RPMI8226 (cell line): Measurements from ENCODE around the gene B4GALNT1.
"Not testable (repeated sequence)": the region's sequence is repeated elsewhere in the genome, so short reads cannot be mapped to it uniquely, and the experiment has no call there.

Source experiments
- DNase-seq: peaks from one replicate; pipeline ENCODE4 v3.0.0-alpha.2; 2015

Gene B4GALNT1

GRCh38 chr12:57606821-57607220 lies 26.2 kb downstream of the B4GALNT1 start:
- DNase-seq: no peak

DNA sequence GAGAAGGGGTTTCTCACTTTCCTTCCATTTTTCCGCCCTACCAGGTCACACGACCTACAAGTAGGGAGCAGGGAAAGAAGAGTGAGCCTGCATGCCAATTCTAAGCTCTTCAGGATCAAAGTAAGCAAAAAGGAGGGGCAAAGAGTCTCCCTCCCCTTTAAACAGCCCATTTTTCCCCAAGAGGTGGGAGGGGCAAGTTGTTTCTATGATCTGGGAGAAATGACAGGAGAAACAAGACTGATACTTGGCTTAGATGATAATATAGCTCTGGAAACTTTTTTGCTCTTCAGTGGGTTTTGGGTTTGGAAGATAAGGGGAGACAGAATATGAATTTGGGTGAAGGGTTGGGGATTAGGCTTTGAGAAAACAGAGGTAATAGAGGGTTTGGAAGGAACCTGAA lies 26.6 kb downstream of the B4GALNT1 start:
- no peak for DNase-seq

DNA sequence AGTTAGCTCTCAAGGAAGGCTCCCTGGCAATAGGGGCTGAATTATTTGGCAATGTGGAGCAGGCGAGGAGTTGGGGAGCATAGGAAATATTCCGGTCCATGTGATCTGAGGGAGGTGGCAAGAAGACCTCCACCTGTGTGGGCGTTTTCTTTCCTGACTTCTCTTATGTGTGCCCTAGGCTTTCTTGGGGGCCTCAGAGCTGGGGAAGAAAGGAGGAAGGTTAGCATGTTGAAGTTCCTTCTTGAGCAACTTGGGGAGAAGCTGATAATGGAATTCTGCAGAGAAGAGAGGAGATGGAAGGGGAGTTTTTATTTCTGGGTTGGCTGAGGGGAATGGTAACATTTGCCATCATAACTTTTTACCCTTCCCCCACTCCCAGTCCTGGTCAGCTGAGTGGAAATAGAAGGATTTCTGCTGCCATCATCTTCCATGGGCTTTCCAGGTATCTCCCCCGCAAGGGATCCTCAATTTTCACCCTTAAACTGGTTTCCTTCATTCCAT lies 27.1 kb downstream of the B4GALNT1 start:
- no peak for DNase-seq

DNA sequence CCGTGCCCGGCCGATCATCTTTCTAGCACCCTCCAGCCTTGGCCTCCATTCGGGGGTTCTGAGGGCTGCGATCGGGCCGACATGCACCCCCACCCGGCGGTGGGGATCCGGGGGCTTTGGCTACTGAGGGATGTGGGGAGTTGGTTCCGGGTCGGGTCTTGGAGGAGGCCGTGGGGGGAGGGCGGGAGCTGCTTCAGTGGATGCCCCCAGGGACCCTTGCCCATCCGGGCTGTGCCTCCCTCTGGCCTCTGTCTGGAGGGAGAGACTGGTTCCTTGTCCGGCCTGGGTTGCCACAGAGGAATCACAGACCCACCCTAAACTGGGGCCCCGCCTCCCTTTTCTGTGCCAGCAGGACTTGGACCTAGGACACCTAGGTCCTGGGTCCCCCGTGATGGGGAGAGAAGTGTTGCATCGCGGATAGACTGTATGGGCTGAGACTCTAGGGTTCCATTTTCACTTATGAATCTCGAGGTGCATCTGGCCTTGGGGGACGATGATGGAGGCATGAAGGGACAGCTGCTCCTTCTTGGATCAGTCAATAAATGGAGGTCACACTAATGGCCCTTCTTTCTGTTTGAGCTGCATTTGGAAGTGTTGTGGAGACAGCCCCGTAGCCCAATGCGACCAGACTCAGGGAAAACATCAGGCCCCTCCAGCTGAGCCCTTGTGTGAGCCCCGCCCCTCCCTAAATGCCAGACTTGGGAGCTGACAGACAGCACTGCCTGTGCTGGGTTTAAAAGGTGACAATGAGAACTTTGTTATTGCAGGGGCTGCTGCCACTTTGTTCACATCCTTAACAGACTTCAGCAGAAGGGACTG lies 27.8 kb downstream of the B4GALNT1 start:
- no peak for DNase-seq

GRCh38 chr12:57604454-57604991 lies 28.5 kb downstream of the B4GALNT1 start, which contains the start of gene DTX3:
Gene DTX3 (plus strand): TSS chr12:57604824. CDS start chr12:57606518, 1,694 bp downstream.
- no peak for DNase-seq

- no peak for DNase-seq
Measured at GRCh38 chr12:57603815-57604453, 29.1 kb downstream of the B4GALNT1 start.

GRCh38 chr12:57603324-57603723 lies 29.7 kb downstream of the B4GALNT1 start:
- no peak for DNase-seq

DNA sequence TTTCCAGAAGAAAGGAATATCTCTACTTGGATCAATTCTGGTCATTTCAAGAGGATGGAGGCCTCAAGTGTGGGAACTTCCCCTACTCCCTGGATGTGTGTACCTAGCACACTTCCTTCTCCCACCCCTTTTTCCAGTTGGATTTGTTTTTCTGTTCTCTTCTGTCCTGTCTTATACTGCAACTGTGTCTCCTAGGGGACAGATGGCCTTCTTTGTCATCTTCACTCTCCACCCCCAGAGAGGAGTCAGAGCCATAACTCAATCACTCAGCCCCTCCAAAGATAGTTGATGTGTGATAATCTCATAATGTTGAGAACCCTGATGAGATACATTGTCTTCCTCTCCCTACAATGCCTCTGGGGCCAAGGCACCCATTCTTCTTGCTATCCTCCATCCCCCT lies 30.5 kb downstream of the B4GALNT1 start:
- DNase-seq: no peak

DNA sequence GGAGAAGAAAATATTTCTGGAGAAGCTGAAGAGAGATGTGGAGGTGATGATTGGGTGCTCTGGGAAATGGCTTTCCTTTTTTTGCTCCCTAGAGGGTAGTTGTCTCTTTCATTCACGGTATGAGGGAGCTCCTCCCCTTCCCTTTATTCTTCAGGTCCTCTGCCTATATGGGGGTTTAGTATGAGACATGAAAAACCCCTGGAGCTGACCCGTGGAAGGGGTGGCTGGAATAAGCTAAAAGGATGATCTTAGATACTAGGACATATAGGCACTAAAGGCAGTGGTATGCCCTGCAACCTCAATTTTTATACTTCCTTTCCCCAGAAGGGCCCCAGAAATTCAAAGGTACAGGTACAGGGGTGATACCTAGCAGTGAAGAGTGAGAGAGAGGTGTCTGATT lies 32.6 kb downstream of the B4GALNT1 start:
- DNase-seq: no peak

GRCh38 chr12:57593187-57593586 lies 39.8 kb downstream of the B4GALNT1 start:
- DNase-seq: no peak

DNA sequence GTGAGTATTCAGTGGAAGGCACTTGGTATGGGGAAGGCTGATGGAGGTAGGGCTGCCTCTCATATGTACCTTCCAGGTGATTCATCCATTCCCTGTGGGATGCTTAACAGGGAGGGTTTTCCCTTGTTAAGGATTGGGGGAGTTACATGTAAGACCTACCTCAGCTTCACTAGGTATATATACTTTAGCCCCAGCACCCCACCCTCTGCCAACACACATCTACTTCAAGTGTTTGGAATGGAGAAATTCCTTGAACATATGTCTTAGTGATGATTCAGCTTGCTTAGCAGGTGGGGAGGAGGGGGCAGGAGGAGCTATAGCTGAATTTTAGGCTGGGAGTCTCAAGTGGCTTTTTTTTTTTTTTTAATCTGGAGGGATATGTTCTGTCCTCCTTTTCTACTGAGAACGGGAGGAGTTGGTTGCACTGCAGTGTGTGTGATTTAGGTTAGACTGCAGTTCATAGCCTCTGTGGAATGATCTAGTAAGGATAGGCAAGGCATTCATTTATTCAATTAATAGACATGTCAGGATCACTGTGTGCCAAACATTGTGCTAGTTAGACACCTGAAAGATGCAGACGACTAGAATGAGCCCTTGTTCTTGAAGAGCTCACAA lies 40.3 kb downstream of the B4GALNT1 start:
- no peak for DNase-seq

GRCh38 chr12:57591782-57592325 lies 41.1 kb downstream of the B4GALNT1 start:
- no peak for DNase-seq

- DNase-seq: peak; percentile 95
Measured at GRCh38 chr12:57590864-57591781, 41.9 kb downstream of the B4GALNT1 start, which contains the start of gene PIP4K2C. Gene PIP4K2C (plus strand): TSS chr12:57591192. CDS start chr12:57591290, 98 bp downstream.

GRCh38 chr12:57590479-57590863 lies 42.5 kb downstream of the B4GALNT1 start:
- DNase-seq: no peak

DNA sequence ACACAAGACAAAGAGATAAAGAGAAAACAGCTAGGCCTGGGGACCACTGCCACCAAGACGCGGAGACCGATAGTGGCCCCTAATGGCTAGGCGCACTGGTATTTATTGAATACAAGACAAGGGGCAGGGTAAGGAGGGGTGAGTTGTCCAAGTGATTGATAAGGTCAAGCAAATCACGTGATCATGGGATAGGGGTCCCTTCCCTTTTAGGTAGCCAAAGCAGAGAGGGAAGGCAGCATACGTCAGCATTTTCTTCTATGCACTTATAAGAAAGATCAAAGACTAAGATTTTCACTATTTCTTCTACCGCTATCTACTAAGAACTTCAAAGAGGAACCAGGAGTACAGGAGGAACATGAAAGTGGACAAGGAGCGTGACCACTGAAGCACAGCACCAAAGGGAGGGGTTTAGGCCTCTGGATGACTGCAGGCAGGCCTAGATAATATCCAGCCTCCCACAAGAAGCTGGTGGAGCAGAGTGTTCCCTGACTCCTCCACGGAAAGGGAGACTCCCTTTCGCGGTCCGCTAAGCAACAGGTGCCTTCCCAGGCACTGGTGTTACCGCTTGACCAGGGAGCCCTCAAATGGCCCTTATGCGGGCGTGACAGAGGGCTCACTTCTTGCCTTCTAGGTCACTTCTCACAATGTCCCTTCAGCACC lies 43.9 kb downstream of the B4GALNT1 start:
- DNase-seq: not testable (repeated sequence)

DNA sequence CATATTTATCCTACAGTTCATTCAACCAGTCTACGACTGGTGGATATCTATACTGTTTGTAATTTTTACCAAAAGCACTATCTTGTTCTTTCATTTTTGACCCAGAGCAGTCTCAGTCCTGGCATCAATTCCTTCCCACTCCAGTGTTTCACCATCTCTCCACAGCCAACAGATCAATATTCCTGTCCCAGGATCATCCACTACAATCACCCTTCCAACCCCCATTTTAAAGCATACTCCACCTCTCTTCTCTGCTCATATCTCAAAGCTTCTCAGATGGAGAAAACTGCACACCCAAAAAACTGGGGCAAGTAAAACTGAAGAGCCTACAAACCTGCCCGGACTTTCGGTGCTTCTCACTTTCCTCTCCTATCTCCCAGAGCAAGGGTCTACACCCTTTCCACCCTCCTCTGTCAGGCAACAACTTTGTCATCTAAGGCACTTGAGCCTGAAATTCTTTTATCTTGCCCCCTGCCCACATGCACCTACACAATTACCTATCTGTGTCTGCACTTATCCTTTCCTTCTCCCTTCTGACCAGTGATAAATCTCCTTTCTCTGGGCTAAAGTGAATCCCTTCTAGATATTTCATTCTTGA lies 46.1 kb downstream of the B4GALNT1 start:
- no peak for DNase-seq

DNA sequence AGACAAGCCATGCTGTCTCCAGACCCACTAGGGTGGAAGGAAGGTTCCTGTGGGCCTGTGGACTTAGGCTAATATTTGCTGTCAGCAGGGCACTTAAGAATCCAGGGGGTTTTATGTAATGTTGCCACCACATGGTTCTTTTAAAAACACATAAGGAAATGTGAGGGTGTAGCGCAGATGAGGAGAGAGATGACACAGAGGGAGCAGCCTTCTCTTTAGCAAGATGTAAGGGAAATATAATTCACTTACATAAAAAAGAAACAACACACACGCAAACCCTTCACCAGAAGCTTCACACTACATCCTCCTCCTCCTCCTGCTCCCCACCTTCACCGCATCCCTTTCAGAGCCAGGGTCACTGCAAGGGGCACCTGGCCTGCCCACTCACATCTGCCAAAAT lies 46.9 kb downstream of the B4GALNT1 start:
- DNase-seq: no peak

DNA sequence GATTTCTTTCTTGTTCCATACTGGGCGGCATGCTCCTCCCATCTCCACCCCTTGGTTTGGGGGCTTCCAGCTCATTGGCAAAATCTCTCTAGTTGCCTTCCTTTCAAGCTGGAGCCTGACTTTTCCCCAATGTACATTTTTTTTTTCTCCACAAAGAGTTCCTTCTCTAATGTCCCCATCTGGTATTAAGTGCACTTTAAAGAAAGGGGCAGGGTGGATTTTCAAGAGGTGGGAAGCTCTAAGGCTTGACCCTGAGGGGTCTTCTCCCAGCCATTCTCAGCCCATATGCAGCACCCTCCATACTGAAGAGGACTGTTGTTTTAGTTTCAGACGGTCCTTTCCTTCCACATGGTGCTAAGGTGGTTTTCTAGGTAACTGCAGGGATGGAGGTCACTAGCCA lies 47.8 kb downstream of the B4GALNT1 start:
- DNase-seq: no peak

DNA sequence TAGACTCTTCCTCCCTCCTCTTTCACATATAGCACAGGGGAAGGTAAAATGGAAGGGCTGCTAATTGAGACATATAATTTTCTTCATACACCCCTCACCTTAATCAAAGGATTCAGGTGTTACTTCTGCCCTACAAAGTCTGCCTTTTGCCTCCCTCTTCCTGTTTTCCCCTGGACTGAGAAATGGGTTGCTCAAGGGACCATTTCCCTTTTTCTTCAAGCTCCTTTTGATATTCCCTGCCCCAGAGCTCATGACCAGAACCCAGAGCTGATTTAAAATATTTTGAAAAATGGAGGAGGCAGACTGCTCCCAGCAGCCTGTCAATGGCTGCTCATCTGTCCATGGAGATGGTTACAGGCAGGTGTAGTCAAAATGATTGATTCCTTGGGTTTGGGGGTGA lies 48.3 kb downstream of the B4GALNT1 start:
- DNase-seq: no peak

DNA sequence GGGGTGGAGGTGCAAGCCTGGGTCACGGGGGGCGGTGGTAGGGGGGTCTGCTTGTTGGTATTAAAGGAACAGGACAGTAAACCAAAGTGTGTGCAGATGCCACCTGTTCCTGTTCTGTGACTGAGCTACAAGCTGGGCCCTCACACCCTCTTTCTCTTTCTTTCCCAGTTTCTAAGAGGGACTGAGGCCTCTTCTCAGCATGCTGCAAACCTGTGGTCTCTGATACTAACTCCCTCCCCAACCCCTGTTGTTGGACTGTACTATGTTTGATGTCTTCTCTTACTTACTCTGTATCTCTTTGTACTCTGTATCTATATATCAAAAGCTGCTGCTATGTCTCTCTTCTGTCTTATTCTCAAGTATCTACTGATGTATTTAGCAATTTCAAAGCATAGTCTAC lies 49.0 kb downstream of the B4GALNT1 start:
- DNase-seq: no peak
